HG02938 (cell line): ENCODE results near the gene RPS6KB1.
"Not testable (repeated sequence)": the region's sequence is repeated elsewhere in the genome, so short reads cannot be mapped to it uniquely, and the experiment has no call there.

Experiments
- ATAC-seq: cut with Tn5 transposase; IDR thresholded peaks from one replicate; pipeline ENCODE4 v1.9.1; 2021; ENCODE audit warnings: mild to moderate bottlenecking, moderate library complexity; ENCODE audit not compliant: unreplicated experiment

RPS6KB1 gene

GRCh38 chr17:59933317-59933716 lies 40.4 kb downstream of the RPS6KB1 start:
- not testable (repeated sequence) for ATAC-seq

GRCh38 chr17:59940697-59941096 lies 47.8 kb downstream of the RPS6KB1 start:
- not testable (repeated sequence) for ATAC-seq

- no peak for ATAC-seq
Observed at GRCh38 chr17:59941131-59941530, 48.2 kb downstream of the RPS6KB1 start.

- not testable (repeated sequence) for ATAC-seq
Observed at GRCh38 chr17:59946433-59946832, 53.5 kb downstream of the RPS6KB1 start.

GRCh38 chr17:59947310-59947709 lies 54.4 kb downstream of the RPS6KB1 start:
- not testable (repeated sequence) for ATAC-seq

- ATAC-seq: no peak
Observed at GRCh38 chr17:59950049-59950448, 57.1 kb downstream of the RPS6KB1 start.

GRCh38 chr17:59954856-59955255 lies 61.9 kb downstream of the RPS6KB1 start:
- ATAC-seq: no peak

- ATAC-seq: not testable (repeated sequence)
Observed at GRCh38 chr17:59959574-59959973, 66.7 kb downstream of the RPS6KB1 start.

- no peak for ATAC-seq
Observed at GRCh38 chr17:59962739-59963318, 69.9 kb downstream of the RPS6KB1 start.

GRCh38 chr17:59963738-59964481 lies 71.0 kb downstream of the RPS6KB1 start:
- peak; percentile 36 for ATAC-seq

- peak; percentile 68 for ATAC-seq
Observed at GRCh38 chr17:59964482-59965328, 71.8 kb downstream of the RPS6KB1 start, which contains the start of gene RNFT1. Gene RNFT1 (minus strand): TSS chr17:59964740. CDS start chr17:59964663, 77 bp downstream.

- ATAC-seq: not testable (repeated sequence)
Observed at GRCh38 chr17:59971771-59972170, 78.8 kb downstream of the RPS6KB1 start.

GRCh38 chr17:59972778-59973177 lies 79.9 kb downstream of the RPS6KB1 start:
- ATAC-seq: no peak

GRCh38 chr17:59973483-59973882 lies 80.6 kb downstream of the RPS6KB1 start:
- ATAC-seq: not testable (repeated sequence)

GRCh38 chr17:59975166-59975565 lies 82.2 kb downstream of the RPS6KB1 start:
- not testable (repeated sequence) for ATAC-seq

- ATAC-seq: not testable (repeated sequence)
Observed at GRCh38 chr17:59996608-59997007, 103.7 kb downstream of the RPS6KB1 start.
